ENCODE measurements around the gene CEP57L1.

The CEP57L1 gene

DNA sequence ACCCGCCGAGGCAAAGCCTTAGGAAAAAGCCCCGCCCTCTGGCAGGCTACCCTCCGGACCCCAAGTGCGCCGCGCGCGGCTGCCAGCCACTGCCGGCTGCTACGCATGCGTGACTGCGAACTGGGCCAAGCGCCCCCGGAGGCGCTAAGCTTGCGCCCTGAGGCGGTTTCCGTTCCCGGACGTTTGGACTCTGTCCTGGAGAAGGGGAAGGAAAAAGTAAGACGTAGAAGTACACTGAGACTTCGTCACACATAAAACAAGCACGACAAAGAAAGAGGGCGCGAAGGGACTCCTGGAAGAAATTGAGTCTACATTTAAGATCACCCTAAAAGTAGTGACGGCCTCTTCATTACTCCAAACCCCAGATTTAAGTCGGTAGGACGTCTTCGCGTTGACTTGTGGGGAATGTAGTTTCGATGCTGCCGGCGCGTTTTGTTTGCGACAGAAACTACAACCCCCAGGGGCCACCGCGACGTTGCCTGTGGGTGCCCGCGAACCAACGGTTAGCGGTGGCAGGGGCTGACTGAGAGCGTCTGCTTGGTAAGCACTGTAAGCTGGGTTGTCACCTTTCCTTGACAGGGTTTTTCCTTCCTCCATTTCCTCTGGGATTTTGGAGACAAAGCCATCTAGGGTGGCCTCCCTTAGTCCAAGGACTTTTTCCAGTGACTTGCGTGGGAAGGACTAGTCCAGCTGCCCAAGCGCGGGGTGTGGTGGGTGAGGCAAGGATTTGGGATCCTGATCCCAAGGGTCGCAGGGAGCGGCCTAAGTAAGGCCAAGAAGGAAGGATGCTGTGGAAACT is at the start of gene CEP57L1:
Gene CEP57L1 (plus strand): TSS at position 472 of the 799 bp plus-strand sequence. CDS start 49,715 bp downstream, outside the sequence.
- peak; percentile 97 for DNase-seq

GRCh38 chr6:109048176-109048575 is 47.1 kb upstream of the CEP57L1 start:
- no peak for DNase-seq

- DNase-seq = no peak
Measured at GRCh38 chr6:109048670-109049415, 46.5 kb upstream of the CEP57L1 start.

GRCh38 chr6:109050012-109050411 is 45.3 kb upstream of the CEP57L1 start:
- no peak for DNase-seq

- no peak for DNase-seq
Measured at GRCh38 chr6:109050447-109051102, 44.7 kb upstream of the CEP57L1 start.

DNA sequence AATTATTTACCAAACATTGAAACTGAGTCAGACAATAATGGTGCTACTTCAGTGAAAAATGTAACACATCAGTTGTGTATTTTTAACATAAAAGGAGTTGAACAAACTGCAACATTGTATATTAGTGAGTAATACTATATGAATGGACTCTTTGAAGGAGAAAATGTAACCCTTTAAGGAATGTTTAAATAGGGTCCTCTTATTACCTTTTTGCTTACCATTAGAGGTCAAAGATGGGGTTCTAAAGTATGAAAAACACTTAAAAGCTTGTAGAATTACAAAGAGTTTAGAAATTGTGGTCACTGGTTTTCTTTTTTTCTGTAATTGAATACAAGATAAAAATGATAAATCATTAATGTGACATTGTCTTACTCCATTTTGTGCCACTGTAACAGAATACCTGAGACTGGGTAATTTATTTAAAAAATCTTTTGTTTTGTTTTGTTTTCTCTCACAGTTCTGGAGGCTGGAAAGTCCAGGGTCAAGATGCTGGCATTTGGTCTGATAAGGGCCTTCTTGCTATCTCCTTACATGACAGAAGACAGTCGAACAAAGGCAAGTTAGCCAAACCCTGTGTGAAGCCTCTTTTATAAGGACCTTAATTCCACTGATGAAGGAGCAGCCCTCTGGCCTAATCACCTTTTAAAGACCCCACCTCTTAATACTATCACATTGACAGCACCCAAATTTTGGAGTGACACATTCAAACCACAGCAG is 43.8 kb upstream of the CEP57L1 start:
- no peak for DNase-seq

DNA sequence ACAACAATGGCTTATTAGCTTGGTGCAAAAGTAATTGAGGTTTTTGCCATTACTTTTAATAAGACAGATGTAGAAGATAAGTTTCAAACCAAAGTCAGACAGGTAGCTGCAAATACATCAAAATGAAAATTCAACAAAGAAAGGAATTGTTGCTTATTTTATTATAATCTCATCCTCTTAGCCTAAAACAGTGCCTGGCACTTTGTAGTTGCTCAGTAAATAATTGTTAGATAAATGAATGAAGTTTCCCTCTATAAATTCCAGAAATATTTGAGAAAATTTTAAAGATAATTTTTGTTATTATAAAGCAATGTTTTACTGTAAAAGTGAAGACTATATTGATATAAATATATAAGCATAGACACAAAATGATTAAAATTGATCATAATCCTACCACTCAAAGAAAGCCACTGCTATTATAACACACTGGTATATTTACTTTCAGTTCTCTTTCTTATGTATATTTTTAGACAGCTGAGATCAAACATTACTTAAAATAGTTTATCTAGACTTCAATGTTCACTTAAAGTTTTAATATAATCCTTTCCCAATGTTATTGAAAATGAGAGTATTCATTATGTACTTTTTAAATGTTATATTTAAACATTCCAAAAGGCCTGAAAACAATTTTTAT is 43.2 kb upstream of the CEP57L1 start:
- DNase-seq = no peak

DNA sequence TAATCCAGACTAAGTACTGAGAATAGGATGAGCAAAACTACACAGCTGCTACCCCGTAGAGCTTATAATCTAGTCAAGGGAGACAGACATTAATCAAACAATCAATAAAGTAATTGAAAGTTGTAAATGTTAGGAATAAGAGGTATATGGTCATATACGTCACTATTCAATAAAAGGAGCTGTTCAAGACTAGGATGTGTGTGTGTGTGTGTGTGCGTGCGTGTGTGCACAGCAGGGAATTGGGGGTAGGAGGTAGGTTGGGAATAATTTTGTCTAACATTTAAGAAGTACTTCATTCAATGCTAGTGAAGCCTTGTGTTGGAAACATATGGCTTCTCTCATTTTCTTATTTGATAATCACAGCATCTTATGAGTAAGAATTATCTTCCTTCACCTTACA is 42.5 kb upstream of the CEP57L1 start:
- DNase-seq = no peak

GRCh38 chr6:109053336-109053735 is 42.0 kb upstream of the CEP57L1 start:
- no peak for DNase-seq

GRCh38 chr6:109055771-109056235 is 39.5 kb upstream of the CEP57L1 start:
- no peak for DNase-seq

DNA sequence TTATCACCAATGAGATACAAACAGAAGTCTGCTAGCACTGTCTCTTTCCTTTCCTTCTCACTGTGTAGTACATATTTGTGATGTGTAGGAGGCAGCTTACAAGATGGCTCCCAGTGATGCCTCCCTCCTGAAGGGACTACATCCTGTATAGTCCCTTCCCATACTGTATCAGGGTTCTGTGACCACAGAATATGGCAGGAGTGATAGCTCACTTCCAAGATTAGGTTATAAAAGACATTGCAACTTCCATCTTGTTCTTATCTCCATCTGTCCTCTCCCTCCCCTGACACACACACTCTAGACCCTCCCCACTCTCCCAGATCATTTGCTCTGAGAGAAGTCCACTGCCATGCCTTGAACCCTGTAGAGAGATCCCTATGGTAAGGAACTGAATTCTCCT is 38.6 kb upstream of the CEP57L1 start:
- no peak for DNase-seq

- DNase-seq = no peak
Measured at GRCh38 chr6:109058620-109059019, 36.7 kb upstream of the CEP57L1 start.

DNA sequence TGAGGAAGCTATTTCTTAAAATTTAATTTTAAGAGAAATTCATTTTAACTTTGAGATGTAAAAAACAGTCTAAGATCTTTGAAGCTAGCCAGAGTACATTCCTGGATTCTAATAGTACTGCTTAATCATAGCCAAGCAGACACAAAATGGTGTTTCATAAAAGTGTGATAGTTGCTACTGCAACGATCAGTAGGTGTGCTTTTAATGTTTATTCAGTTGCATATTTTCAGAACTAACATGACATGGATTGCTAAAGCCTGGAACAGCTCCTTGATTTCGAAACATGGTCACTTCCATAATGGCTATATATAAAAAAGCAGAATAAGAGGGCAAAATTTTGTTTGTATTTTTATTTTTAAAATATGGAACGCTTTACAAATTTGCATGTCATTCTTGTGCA is 36.2 kb upstream of the CEP57L1 start:
- DNase-seq = no peak

- peak; percentile 37 for DNase-seq
Measured at GRCh38 chr6:109059571-109060021, 35.7 kb upstream of the CEP57L1 start.

- no peak for DNase-seq
Measured at GRCh38 chr6:109060571-109060970, 34.7 kb upstream of the CEP57L1 start.

- no peak for DNase-seq
Measured at GRCh38 chr6:109062216-109062615, 33.1 kb upstream of the CEP57L1 start.

DNA sequence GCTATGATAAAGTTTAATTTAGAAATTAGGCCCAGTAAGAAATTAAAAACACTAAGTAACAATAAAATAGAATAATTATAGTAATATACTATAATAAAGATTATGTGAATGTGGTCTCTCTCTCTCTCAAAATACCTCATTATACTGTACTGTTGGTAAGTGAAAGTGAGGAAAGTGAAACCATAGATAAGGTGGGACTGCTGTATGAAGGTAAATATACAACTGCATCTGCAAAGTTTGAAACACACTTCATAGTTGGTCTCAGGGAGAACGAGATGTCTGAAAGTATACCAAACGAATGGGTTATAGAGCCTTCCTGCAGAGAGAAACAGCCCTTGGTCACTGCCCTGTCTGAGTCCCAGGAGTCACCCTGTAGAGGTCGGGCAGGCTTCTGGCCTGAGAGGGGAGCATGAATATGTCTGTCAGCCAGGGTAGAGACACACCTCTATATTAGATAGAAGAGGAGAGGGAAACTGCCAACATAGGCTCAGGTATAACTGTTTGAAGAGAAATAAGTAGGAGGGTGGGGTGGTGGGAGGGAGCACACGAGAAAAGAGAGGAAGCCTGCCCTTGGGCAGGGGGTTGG is 32.4 kb upstream of the CEP57L1 start:
- DNase-seq = no peak

GRCh38 chr6:109069746-109070145 is 25.6 kb upstream of the CEP57L1 start:
- no peak for DNase-seq

- no peak for DNase-seq
Measured at GRCh38 chr6:109071125-109071917, 24.0 kb upstream of the CEP57L1 start.

- peak; percentile 16 for DNase-seq
Measured at GRCh38 chr6:109073344-109074132, 21.8 kb upstream of the CEP57L1 start.

Data from kidney glomerular epithelial cell (primary cell).